ENCODE results near the gene CFAP107. TPM values are rescaled to one million over a fixed set of nuclear protein-coding genes. Genes with fewer than 3 reads are reported as not detected.

The CFAP107 gene
- total and polyA plus RNA-seq, 2 of the 4 experiments (the other 2 are of a cell fraction): not detected

DNA sequence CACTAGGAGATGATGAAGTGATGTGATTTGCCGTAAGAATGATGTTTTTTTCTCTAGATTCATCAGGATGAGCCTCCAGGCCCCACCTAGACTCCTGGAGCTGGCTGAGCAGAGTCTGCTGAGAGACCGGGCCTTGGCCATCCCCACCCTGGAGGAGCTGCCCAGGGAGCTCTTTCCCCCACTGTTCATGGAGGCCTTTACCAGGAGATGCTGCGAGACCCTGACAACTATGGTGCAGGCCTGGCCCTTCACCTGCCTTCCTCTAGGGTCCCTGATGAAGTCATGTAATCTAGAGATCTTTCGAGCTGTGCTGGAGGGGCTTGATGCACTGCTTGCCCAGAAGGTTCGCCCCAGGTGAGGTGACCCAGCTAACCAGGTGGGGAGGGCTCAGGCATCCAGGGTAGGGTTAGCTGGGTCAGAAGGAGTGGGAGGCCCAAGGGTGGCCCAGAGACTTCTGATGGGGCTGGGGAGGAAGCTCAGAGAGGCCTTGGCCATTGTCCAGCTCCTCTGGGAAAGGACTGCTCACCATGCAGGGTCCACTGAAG lies 28.9 kb downstream of the CFAP107 start:
- TF ChIP-seq, protein P1, sequence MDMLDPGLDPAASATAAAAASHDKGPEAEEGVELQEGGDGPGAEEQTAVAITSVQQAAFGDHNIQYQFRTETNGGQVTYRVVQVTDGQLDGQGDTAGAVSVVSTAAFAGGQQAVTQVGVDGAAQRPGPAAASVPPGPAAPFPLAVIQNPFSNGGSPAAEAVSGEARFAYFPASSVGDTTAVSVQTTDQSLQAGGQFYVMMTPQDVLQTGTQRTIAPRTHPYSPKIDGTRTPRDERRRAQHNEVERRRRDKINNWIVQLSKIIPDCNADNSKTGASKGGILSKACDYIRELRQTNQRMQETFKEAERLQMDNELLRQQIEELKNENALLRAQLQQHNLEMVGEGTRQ (IDR thresholded peaks at IDR 0.05; ENCODE audit: low read depth, low read length): no peak
- TF ChIP-seq RAD21 (IDR thresholded peaks at IDR 0.05; ENCODE audit: low read length): no peak
- no peak for TF ChIP-seq MXI1 (IDR thresholded peaks at IDR 0.05; ENCODE audit: borderline replicate concordance, low read depth, low read length)
- TF ChIP-seq, protein P2, sequence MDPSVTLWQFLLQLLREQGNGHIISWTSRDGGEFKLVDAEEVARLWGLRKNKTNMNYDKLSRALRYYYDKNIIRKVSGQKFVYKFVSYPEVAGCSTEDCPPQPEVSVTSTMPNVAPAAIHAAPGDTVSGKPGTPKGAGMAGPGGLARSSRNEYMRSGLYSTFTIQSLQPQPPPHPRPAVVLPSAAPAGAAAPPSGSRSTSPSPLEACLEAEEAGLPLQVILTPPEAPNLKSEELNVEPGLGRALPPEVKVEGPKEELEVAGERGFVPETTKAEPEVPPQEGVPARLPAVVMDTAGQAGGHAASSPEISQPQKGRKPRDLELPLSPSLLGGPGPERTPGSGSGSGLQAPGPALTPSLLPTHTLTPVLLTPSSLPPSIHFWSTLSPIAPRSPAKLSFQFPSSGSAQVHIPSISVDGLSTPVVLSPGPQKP (IDR thresholded peaks at IDR 0.05; ENCODE audit: borderline replicate concordance, low read depth, low read length): no peak
- no peak for TF ChIP-seq CEBPB (IDR thresholded peaks at IDR 0.05; ENCODE audit: low read depth, low read length)
- TF ChIP-seq SMC3 (IDR thresholded peaks at IDR 0.05; ENCODE audit: low read depth, low read length): no peak
- TF ChIP-seq NFE2L2 (IDR thresholded peaks at IDR 0.05; ENCODE audit: low read depth, low read length): no peak
- no peak for TF ChIP-seq MAZ (IDR thresholded peaks at IDR 0.05; ENCODE audit: borderline replicate concordance, low read depth, low read length)
- TF ChIP-seq RFX5 (IDR thresholded peaks at IDR 0.05; ENCODE audit: low read depth, low read length): no peak
- no peak for TF ChIP-seq MAFK (IDR thresholded peaks at IDR 0.05; ENCODE audit: low read depth, low read length)
- TF ChIP-seq RCOR1 (IDR thresholded peaks at IDR 0.05; ENCODE audit: insufficient replicate concordance, low read length): no peak
- no peak for TF ChIP-seq FOS (IDR thresholded peaks at IDR 0.05; ENCODE audit: low read depth, low read length)
- TF ChIP-seq, protein P3, sequence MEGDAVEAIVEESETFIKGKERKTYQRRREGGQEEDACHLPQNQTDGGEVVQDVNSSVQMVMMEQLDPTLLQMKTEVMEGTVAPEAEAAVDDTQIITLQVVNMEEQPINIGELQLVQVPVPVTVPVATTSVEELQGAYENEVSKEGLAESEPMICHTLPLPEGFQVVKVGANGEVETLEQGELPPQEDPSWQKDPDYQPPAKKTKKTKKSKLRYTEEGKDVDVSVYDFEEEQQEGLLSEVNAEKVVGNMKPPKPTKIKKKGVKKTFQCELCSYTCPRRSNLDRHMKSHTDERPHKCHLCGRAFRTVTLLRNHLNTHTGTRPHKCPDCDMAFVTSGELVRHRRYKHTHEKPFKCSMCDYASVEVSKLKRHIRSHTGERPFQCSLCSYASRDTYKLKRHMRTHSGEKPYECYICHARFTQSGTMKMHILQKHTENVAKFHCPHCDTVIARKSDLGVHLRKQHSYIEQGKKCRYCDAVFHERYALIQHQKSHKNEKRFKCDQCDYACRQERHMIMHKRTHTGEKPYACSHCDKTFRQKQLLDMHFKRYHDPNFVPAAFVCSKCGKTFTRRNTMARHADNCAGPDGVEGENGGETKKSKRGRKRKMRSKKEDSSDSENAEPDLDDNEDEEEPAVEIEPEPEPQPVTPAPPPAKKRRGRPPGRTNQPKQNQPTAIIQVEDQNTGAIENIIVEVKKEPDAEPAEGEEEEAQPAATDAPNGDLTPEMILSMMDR (conservative IDR thresholded peaks at IDR 0.05; ENCODE audit: low read depth, low read length): no peak
- no peak for TF ChIP-seq CHD1 (IDR thresholded peaks at IDR 0.05; ENCODE audit: low read depth, low read length)
- TF ChIP-seq POLR2A (IDR thresholded peaks at IDR 0.05; ENCODE audit: low read depth, low read length): no peak
- TF ChIP-seq BHLHE40 (IDR thresholded peaks at IDR 0.05; ENCODE audit: low read depth, low read length): no peak
- Histone ChIP-seq H3K79me1 (ENCODE audit: low read depth in 1 of 2, low read length in 2 of 2) (no peaks in the 10 kb centered on the region), H3K4me1 (ENCODE audit: control insufficient read depth, insufficient read depth, low read length) (no peaks in the 10 kb centered on the region), H3K9ac (ENCODE audit: low read depth, low read length) (no peak overlapping the region), H3K18ac (ENCODE audit: low read depth, low read length) (no peak overlapping the region), H4K8ac (ENCODE audit: low read depth in 2 of 2, low read length in 2 of 2) (no peak overlapping the region), H3K27me3 (ENCODE audit: control insufficient read depth, insufficient read depth, low read length) (no peaks in the 10 kb centered on the region), H4K5ac (ENCODE audit: low read depth, low read length) (no peak overlapping the region), H2BK15ac (ENCODE audit: low read depth, low read length) (no peak overlapping the region), H2AK5ac (ENCODE audit: low read depth, low read length) (no peak overlapping the region), H3K4me3 (ENCODE audit: insufficient read depth, low read depth, low read length) (no peak overlapping the region), H3K23ac (ENCODE audit: low read depth, low read length) (no peak overlapping the region), H3K9me1 (ENCODE audit: insufficient read depth, low read length) (no peaks in the 10 kb centered on the region), H4K20me1 (ENCODE audit: insufficient read depth, low read length) (no peaks in the 10 kb centered on the region), H3K56ac (ENCODE audit: extremely low read depth, insufficient read depth, low read length) (no peak overlapping the region), H2BK5ac (ENCODE audit: low read depth, low read length, poor library complexity, severe bottlenecking) (no peak overlapping the region), H3K9me3 (ENCODE audit: control insufficient read depth, insufficient read depth, low read length) (peaks cover 42% of the 10 kb centered on the region), H2BK20ac (ENCODE audit: low read depth, low read length) (no peak overlapping the region), H3K4ac (ENCODE audit: low read depth, low read length) (no peak overlapping the region), H2BK120ac (ENCODE audit: low read depth, low read length) (no peak overlapping the region), H2AK9ac (replicated peaks; ENCODE audit: low read depth, low read length, poor library complexity) (no peak overlapping the region), H3K14ac (replicated peaks; ENCODE audit: low read depth, low read length) (no peak overlapping the region), H3K36me3 (ENCODE audit: control insufficient read depth, insufficient read depth, low read length) (no peaks in the 10 kb centered on the region), H2AFZ (replicated peaks; ENCODE audit: low read length, poor library complexity) (no peak overlapping the region), H4K91ac (ENCODE audit: insufficient read depth, low read depth, low read length) (no peak overlapping the region), H3K4me2 (ENCODE audit: low read depth, low read length) (no peak overlapping the region), H3K27ac (ENCODE audit: insufficient read depth, low read length) (no peak overlapping the region)
- intact Hi-C loops (cut with micrococcal nuclease) (no loop called here), dilution Hi-C loops (cut with HindIII; ENCODE audit: low sequenced_read_pairs, unreplicated experiment) (no loop called here), in situ Hi-C loops (cut with MboI; ENCODE audit: low sequenced_read_pairs) (no loop called here)
- no peak for DNase-seq
- POLR2A ChIA-PET (ENCODE audit: unreplicated experiment): no interaction called here
- no TSS peak for BruUV-seq (replicated peaks)
- ATAC-seq (ENCODE audit: low read depth): no peak
- WGBS, 2 experiments (ENCODE audit: extremely low coverage in 2 of 2, insufficient read length in 1 of 2): 38% methylated on average over 1 of the region's 5 CpGs; no CpG with 5 or more reads in 1 of the 2 experiments
- CTCF ChIA-PET: interaction anchor here (0.5 kb wide), 1 partner anchor 466 kb away, joined by 3 read pairs; no protein-coding TSS in a partner anchor

All from IMR-90 (cell line).